Endothelial cell of umbilical vein (primary cell): Measurements from ENCODE around the gene SYK. TPM values are rescaled to one million over a fixed set of nuclear protein-coding genes. Genes with fewer than 3 reads are reported as not detected.

Source experiments
- BruUV-seq: library from RNA; stranded (reverse); fragments of 400-500 nt; replicated peaks from 2 replicates; lab custom pipeline; 2021; lab: Mats Ljungman, UMichigan
- CTCF ChIA-PET: fragments of 300-600, 350-600 bp; sonication (Branson Sonifier 250); formaldehyde crosslinking; loops from one replicate; lab custom pipeline; 2021; ENCODE audit warnings: antibody characterized with exemption, inconsistent platforms; lab: Charles Lee
- POLR2A ChIA-PET: fragments of 300-600, 350-600 bp; sonication (Branson Sonifier 250); formaldehyde crosslinking; loops from one replicate; lab custom pipeline; 2021; ENCODE audit warnings: antibody characterized with exemption, inconsistent platforms; lab: Charles Lee
- DNase-seq: peaks from one replicate; pipeline ENCODE4 v3.0.0-alpha.2; 2011; ENCODE audit warnings: low read depth, low spot score
- FAIRE-seq: peaks from 2 replicates; lab custom pipeline; 2011; peaks lifted over from hg19 to GRCh38; lab: Jason Lieb, UNC
- H2AFZ ChIP-seq: 2 replicates; pipeline ENCODE4 v1.6.0; 2012; ENCODE audit warnings: low read depth, low read length, control low read depth, inconsistent platforms
- H3K27ac ChIP-seq: 2 replicates; pipeline ENCODE4 v1.5.1; 2011; ENCODE audit warnings: low read depth, mild to moderate bottlenecking, control low read depth, low read length, moderate library complexity; ENCODE audit not compliant: insufficient read depth
- H3K27me3 ChIP-seq, 2 experiments: 2 replicates each; pipeline versions ENCODE4 v1.6.0 to v1.6.1; 2011; ENCODE audit warnings: low read length in 2 of 2, mixed read lengths in 1 of 2; ENCODE audit not compliant: control insufficient read depth in 2 of 2, insufficient read depth in 2 of 2
- H3K36me3 ChIP-seq, 2 experiments: 2 replicates in 1 of 2; 3 replicates in 1 of 2; pipeline ENCODE4 v1.5.1; 2011; ENCODE audit warnings: low read length in 2 of 2, mild to moderate bottlenecking in 1 of 2, moderate library complexity in 1 of 2; ENCODE audit not compliant: control insufficient read depth in 2 of 2, insufficient read depth in 2 of 2; ENCODE audit errors: extremely low read depth in 1 of 2
- H3K4me1 ChIP-seq: 3 replicates; pipeline ENCODE4 v1.5.1; 2011; ENCODE audit warnings: mild to moderate bottlenecking, low read length; ENCODE audit not compliant: control insufficient read depth, insufficient read depth; ENCODE audit errors: extremely low read depth
- H3K4me2 ChIP-seq: 2 replicates; pipeline ENCODE4 v1.6.1; 2011; ENCODE audit warnings: low read length, control low read depth, mixed read lengths; ENCODE audit not compliant: insufficient read depth
- H3K4me3 ChIP-seq, 3 experiments: fragments of 200-600 bp in 1 of 3; sonication (generic), shearing (Covaris generic) in 1 of 3; replicated peaks in 1 of 3; 2 replicates each; pipeline ENCODE4 v1.5.1; 2011 to 2016; ENCODE audit warnings: control low read depth in 3 of 3, low read length in 3 of 3, mild to moderate bottlenecking in 2 of 3, inconsistent platforms in 1 of 3, low read depth in 1 of 3, moderate library complexity in 1 of 3; ENCODE audit not compliant: insufficient read depth in 1 of 3
- H3K79me2 ChIP-seq: 2 replicates; pipeline ENCODE4 v1.6.0; 2012; ENCODE audit warnings: low read length, inconsistent platforms; ENCODE audit not compliant: control insufficient read depth, insufficient read depth
- H3K9ac ChIP-seq: replicated peaks from 2 replicates; pipeline ENCODE3; 2011; ENCODE audit warnings: low read length, control low read depth; ENCODE audit not compliant: insufficient read depth; ENCODE audit errors: extremely low read depth
- H3K9me1 ChIP-seq: replicated peaks from 3 replicates; pipeline ENCODE4 v1.6.0; 2011; ENCODE audit warnings: mild to moderate bottlenecking, low read length; ENCODE audit not compliant: control insufficient read depth, insufficient read depth; ENCODE audit errors: extremely low read depth
- H3K9me3 ChIP-seq: replicated peaks from 2 replicates; pipeline ENCODE4 v1.5.1; 2012; ENCODE audit warnings: low read length, inconsistent platforms; ENCODE audit not compliant: control insufficient read depth, insufficient read depth
- H4K20me1 ChIP-seq: replicated peaks from 2 replicates; pipeline ENCODE3; 2011; ENCODE audit warnings: mild to moderate bottlenecking, low read length; ENCODE audit not compliant: control insufficient read depth, insufficient read depth; ENCODE audit errors: extremely low read depth
- CTCF ChIP-seq, 2 donors: IDR thresholded peaks; 1 replicate in 1 of 2; 2 replicates in 1 of 2; pipeline ENCODE4 v1.5.1; 2011; ENCODE audit warnings: low read length in 2 of 2, mild to moderate bottlenecking in 2 of 2, moderate library complexity in 2 of 2, control low read depth in 1 of 2, inconsistent platforms in 1 of 2, low read depth in 1 of 2; ENCODE audit not compliant: insufficient read depth in 1 of 2; ENCODE audit errors: extremely low read depth in 1 of 2
- FOS ChIP-seq: IDR thresholded peaks from 2 replicates; pipeline ENCODE4 v1.6.1; 2011; ENCODE audit warnings: mild to moderate bottlenecking, low read length, moderate library complexity, borderline replicate concordance; ENCODE audit not compliant: insufficient read depth
- GATA2 ChIP-seq: IDR thresholded peaks from 2 replicates; pipeline ENCODE4 v1.7.0; 2011; ENCODE audit warnings: low read depth, mild to moderate bottlenecking, moderate library complexity, mixed read lengths, low read length; ENCODE audit not compliant: insufficient read length, insufficient read depth
- JUN ChIP-seq: IDR thresholded peaks from 2 replicates; pipeline ENCODE4 v1.6.1; 2011; ENCODE audit warnings: borderline replicate concordance, low read depth; ENCODE audit not compliant: insufficient read length, insufficient read depth
- MYC ChIP-seq: IDR thresholded peaks from one replicate; pipeline ENCODE4 v1.6.1; 2011; ENCODE audit warnings: mild to moderate bottlenecking, low read depth, low read length
- POLR2A ChIP-seq: IDR thresholded peaks from 2 replicates; pipeline ENCODE4 v1.6.1; 2012; ENCODE audit warnings: low read depth, mild to moderate bottlenecking, control low read depth, low read length
- POLR2AphosphoS5 ChIP-seq: IDR thresholded peaks from 2 replicates; pipeline ENCODE4 v1.6.1; 2012; ENCODE audit warnings: low read depth, mild to moderate bottlenecking, control low read depth, low read length, moderate library complexity; ENCODE audit not compliant: insufficient read depth
- dilution Hi-C: fragments of 300-500 bp; cut with MboI; formaldehyde crosslinking; loops from one replicate; pipeline ENCODE4 v1.15.0; 2019; ENCODE audit warnings: low sequenced_read_pairs; ENCODE audit not compliant: extremely low pct_ligation_motif_present
- intact Hi-C: fragments of 100-400 bp; cut with micrococcal nuclease; formaldehyde crosslinking; loops from one replicate; pipeline ENCODE4 v1.10.0; 2022
- polyA plus RNA-seq, 4 experiments: library from polyadenylated mRNA; depleted of rRNA in 3 of 4; stranded (reverse) in 3 of 4; unstranded in 1 of 4; fragments of >200 nt; gene quantifications; 2 replicates each; pipeline versions ENCODE4 v1.2.1 to v1.2.3, GENCODE V29; 2011 to 2012; ENCODE audit warnings: missing spikeins in 1 of 4
- total RNA-seq: library from RNA; stranded (reverse); gene quantifications from 2 replicates; pipeline ENCODE4 v1.2.3, GENCODE V29; 2021

SYK gene
- total and polyA plus RNA-seq, 2 donors (not counting 3 experiments of a cell fraction or from before 2014, with no cell fraction given), result not detected

- Histone ChIP-seq H3K36me3 (no peaks in the 10 kb centered on the region), H3K27ac (no peak overlapping the region), H3K4me3 (no peak overlapping the region), H3K9me3 (no peaks in the 10 kb centered on the region), H3K4me1 (no peaks in the 10 kb centered on the region), H4K20me1 (no peaks in the 10 kb centered on the region), H3K4me2 (no peak overlapping the region), H3K9me1 (no peaks in the 10 kb centered on the region), H3K27me3 (peaks cover 2 to 8% of the 10 kb centered on the region in 2 experiments), H3K79me2 (no peaks in the 10 kb centered on the region), H3K9ac (no peak overlapping the region), H2AFZ (no peak overlapping the region)
- ChIA-PET POLR2A (no interaction called here), CTCF (interaction anchor here (2.0 to 3.3 kb wide), 2 partner anchors 21 to 833 kb away, joined by 12 to 13 read pairs; no protein-coding TSS in a partner anchor)
- no TSS peak for BruUV-seq
- FAIRE-seq, result no peak
- dilution Hi-C loops, result no loop called here
- DNase-seq, result no peak
- no peak for TF ChIP-seq MYC
- no peak for TF ChIP-seq GATA2
- intact Hi-C loops, result no loop called here
These were observed 92.1 kb downstream of the SYK start for GRCh38 chr9:90893706-90894105.

GRCh38 chr9:90894986-90895687 lies 93.5 kb downstream of the SYK start:
- Histone ChIP-seq H3K79me2 (no peaks in the 10 kb centered on the region), H3K4me1 (no peaks in the 10 kb centered on the region), H4K20me1 (no peaks in the 10 kb centered on the region), H3K9me3 (no peaks in the 10 kb centered on the region), H2AFZ (no peak overlapping the region), H3K4me2 (no peak overlapping the region), H3K4me3 (no peak overlapping the region), H3K27me3 (peaks cover 2 to 8% of the 10 kb centered on the region in 2 experiments), H3K9me1 (no peaks in the 10 kb centered on the region), H3K27ac (no peak overlapping the region), H3K9ac (no peak overlapping the region), H3K36me3 (no peaks in the 10 kb centered on the region)
- dilution Hi-C loops (no loop called here), intact Hi-C loops (no loop called here)
- CTCF ChIA-PET, result interaction anchor here (1.0 to 3.3 kb wide), 3 partner anchors 19 to 1297 kb away, joined by 3 to 13 read pairs (median 12); no protein-coding TSS in a partner anchor
- no peak for FAIRE-seq
- BruUV-seq, result no TSS peak
- TF ChIP-seq JUN (no peak), POLR2AphosphoS5 (no peak), MYC (no peak), GATA2 (no peak), CTCF (IDR thresholded peaks at IDR 0.05; ENCODE audit: extremely low read depth in 1 of 2, insufficient read depth in 1 of 2, low read depth in 1 of 2, low read length in 2 of 2) (peak; percentile 29 to 74), POLR2A (no peak), FOS (no peak)
- peak; percentile 9 for DNase-seq
- POLR2A ChIA-PET, result no interaction called here
